H4 (cell line): ENCODE measurements around the gene COL5A3. TPM values are rescaled to one million over a fixed set of nuclear protein-coding genes. Genes with fewer than 3 reads are reported as not detected.
A peak's percentile ranks its signal among the peaks of the same experiment; 100 is the strongest.
"Not testable (repeated sequence)": the region's sequence is repeated elsewhere in the genome, so short reads cannot be mapped to it uniquely, and the experiment has no call there.

Source experiments
- DNase-seq: peaks from one replicate; pipeline ENCODE4 v3.0.0-alpha.2; 2015; ENCODE audit warnings: low spot score
- total RNA-seq: library from RNA; depleted of rRNA; stranded (reverse); fragments of >200 nt; shearing (Covaris generic); gene quantifications from 2 replicates; pipeline ENCODE4 v1.2.3, GENCODE V29; 2014; rRNA removed

Gene COL5A3
- total RNA-seq: 0.14 TPM in 1 of 2 replicates, not detected in the other

GRCh38 chr19:10010247-10010691 lies at the start of gene COL5A3:
Gene COL5A3, minus strand, starts transcription at chr19:10010504. Its CDS starts 119 bp downstream, at chr19:10010385.
- DNase-seq: no peak

GRCh38 chr19:10052602-10053360 lies 42.5 kb upstream of the COL5A3 start:
- no peak for DNase-seq

GRCh38 chr19:10049626-10050025 lies 39.3 kb upstream of the COL5A3 start:
- no peak for DNase-seq

- no peak for DNase-seq
Measured at GRCh38 chr19:10045371-10045770, 35.1 kb upstream of the COL5A3 start.

GRCh38 chr19:10044390-10044789 lies 34.1 kb upstream of the COL5A3 start:
- no peak for DNase-seq

- DNase-seq: no peak
Measured at GRCh38 chr19:10043286-10043927, 33.1 kb upstream of the COL5A3 start.

- no peak for DNase-seq
Measured at GRCh38 chr19:10037809-10038208, 27.5 kb upstream of the COL5A3 start.

GRCh38 chr19:10037367-10037766 lies 27.1 kb upstream of the COL5A3 start:
- DNase-seq: no peak

GRCh38 chr19:10036601-10037071 lies 26.3 kb upstream of the COL5A3 start:
- DNase-seq: no peak

GRCh38 chr19:10033614-10034013 lies 23.3 kb upstream of the COL5A3 start:
- DNase-seq: no peak

- peak; percentile 89 for DNase-seq
Measured at GRCh38 chr19:10027158-10027997, 17.1 kb upstream of the COL5A3 start.

GRCh38 chr19:10026744-10027143 lies 16.4 kb upstream of the COL5A3 start:
- DNase-seq: no peak

GRCh38 chr19:10023096-10023495 lies 12.8 kb upstream of the COL5A3 start:
- not testable (repeated sequence) for DNase-seq

- no peak for DNase-seq
Measured at GRCh38 chr19:10021863-10022262, 11.6 kb upstream of the COL5A3 start.

- no peak for DNase-seq
Measured at GRCh38 chr19:10021446-10021845, 11.1 kb upstream of the COL5A3 start.

- no peak for DNase-seq
Measured at GRCh38 chr19:10020851-10021250, 10.5 kb upstream of the COL5A3 start.

- no peak for DNase-seq
Measured at GRCh38 chr19:10019246-10019645, 8.9 kb upstream of the COL5A3 start.

- DNase-seq: no peak
Measured at GRCh38 chr19:10018786-10019185, 8.5 kb upstream of the COL5A3 start.

- no peak for DNase-seq
Measured at GRCh38 chr19:10018263-10018662, 8.0 kb upstream of the COL5A3 start.

GRCh38 chr19:10013834-10014618 lies 3.7 kb upstream of the COL5A3 start:
- no peak for DNase-seq

GRCh38 chr19:10013316-10013715 lies 3.0 kb upstream of the COL5A3 start, which contains the start of gene RDH8:
Gene RDH8, plus strand, starts transcription at chr19:10013483. Its CDS starts 15 bp downstream, at chr19:10013498.
- DNase-seq: no peak
